ENCODE data around the gene ATP6V1B1. TPM values are rescaled to one million over a fixed set of nuclear protein-coding genes. Genes with fewer than 3 reads are reported as not detected.

ATP6V1B1 gene
- 5.8 TPM in 1 of 2 replicates, not detected in the other for total RNA-seq

DNA sequence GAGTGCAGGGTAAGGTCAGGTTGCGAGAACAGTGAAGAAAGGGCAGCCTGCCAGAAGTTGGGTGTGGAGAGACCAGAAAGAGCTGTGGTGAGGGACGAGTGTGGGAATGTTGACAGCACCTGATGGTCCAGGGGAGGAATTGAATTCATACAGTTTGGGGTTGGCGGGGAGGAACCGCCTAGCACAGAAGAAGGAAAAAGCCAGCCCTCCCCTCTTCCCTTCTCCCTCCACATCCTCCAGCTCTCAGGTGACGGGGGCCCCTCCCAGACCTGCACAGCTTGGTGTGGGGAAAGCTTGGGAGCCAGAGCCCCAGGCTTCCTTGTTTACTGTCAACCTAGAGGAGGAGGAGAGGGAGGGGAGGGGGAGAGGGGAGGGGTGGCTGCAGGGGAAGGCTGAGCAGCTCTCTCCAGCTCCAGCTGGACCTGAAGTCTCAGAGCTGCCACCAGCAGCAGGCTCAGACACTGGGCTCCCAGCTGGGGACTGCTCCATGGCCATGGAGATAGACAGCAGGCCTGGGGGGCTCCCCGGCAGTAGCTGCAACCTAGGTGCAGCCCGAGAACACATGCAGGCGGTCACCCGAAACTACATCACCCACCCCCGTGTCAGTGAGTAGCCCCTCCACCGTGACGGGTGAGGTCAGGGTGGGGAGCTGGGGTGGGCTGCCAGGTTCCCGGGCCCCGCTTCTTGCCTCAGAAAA is at the start of gene ATP6V1B1:
Gene ATP6V1B1 (plus strand): TSS at position 433 of the 697 bp plus-strand sequence. CDS start 55 bp downstream, at position 488.

DNA sequence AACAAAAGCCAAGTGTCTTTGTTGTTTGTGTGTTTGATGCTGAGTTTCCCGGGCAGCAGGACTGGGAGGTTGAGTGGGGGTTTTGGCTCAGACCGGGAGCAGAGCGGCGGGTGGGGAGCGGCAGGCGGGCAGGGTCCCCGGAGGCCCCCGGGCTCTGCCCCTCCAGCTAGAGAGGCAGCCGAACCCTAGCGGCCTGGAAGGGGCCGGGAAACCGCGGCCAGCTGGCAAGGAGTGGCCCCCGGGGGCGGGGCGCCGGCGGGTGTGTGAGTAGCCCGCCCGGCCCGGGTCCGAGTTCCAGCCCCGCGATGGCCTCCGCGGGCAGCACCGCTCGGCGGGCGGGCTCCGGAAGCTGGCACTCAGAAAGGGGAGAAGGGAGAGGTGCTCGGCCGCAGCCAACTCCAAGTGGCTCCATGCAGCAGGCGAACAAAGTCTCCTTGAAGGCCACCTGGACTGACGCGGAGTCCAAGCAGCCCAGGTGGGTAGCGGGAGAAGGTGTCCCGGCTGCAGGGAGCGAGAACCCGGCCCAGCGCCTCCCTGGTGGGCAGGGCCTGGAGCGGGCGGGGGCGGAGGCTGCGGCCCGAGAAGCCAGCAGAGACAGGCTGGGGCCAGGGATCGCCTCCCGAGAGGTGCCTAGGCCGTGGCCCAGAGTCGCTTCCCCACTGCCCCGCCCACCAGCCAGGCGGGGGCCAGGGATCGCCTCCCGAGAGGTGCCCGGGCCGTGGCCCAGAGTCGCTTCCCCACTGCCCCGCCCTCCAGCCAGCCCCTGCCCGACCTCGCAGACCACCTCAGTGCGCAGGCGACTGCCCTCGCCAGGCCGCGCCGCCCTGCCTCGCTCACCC is 42.9 kb downstream of the ATP6V1B1 start, which contains the start of gene ANKRD53:
Gene ANKRD53 (plus strand): TSS at position 290 of the 839 bp plus-strand sequence. CDS start 16 bp downstream, at position 306.

DNA sequence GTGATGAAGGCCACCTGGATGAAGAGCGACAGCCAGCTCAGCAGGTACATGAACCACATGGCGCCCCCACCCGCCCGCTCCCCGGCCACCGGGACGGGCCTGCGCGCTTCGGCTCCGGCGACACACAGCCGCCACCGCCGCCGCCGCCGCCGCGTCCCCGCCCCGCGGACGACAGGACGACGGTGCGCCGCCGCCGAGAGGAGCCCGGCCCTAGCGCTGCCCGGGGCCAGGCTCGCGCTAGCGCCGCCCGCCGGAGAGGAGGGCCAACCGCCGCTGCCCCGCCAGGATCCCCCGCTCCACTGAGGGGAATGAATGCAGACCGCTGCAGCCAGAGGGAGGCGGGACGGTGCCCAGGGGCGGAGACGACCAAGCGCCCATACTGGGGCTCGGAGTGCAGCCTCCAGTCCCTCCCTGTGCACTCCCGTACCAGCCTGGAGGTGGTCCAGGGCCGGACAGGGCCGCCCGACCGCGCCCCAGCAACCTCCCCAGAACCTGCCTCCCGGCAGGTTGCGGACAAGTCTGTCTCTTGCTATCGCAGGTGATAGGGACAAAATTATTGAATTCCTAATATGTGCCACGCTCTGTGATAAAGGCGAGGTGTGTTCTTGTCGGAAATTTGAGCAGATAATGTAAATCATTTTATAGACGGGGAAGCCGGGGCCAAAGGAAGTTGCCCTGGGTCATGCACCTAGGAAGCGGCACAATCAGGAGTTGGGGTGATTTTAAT is 59.2 kb downstream of the ATP6V1B1 start, which contains the start of gene TEX261:
Gene TEX261 (minus strand): TSS at position 175 of the 727 bp plus-strand sequence. CDS start 116 bp downstream, at position 59.

Other genes with a start within 250 kb of the ATP6V1B1 start
- gene ADD2, start 167.7 kb upstream of the ATP6V1B1 start, total RNA-seq, result 14.3 and 15.4 TPM in 2 replicates
- not detected in 2 replicates for gene FIGLA, start 145.3 kb upstream of the ATP6V1B1 start, total RNA-seq
- 0.10 TPM in 1 of 2 replicates, not detected in the other for gene CLEC4F, start 115.3 kb upstream of the ATP6V1B1 start, total RNA-seq
- gene CD207, start 100.1 kb upstream of the ATP6V1B1 start, total RNA-seq, result not detected in 2 replicates
- gene VAX2, start 35.3 kb upstream of the ATP6V1B1 start, total RNA-seq, result 1.5 and 2.5 TPM in 2 replicates
- gene ANKRD53, start 42.7 kb downstream of the ATP6V1B1 start, total RNA-seq, result 0.73 and 0.79 TPM in 2 replicates
- 46.4 and 64.4 TPM in 2 replicates for gene TEX261, start 59.0 kb downstream of the ATP6V1B1 start, total RNA-seq
- 132 and 137 TPM in 2 replicates for gene NAGK, start 132.7 kb downstream of the ATP6V1B1 start, total RNA-seq
- 5.1 and 5.3 TPM in 2 replicates for gene MCEE, start 194.3 kb downstream of the ATP6V1B1 start, total RNA-seq
- gene MPHOSPH10, start 194.7 kb downstream of the ATP6V1B1 start, total RNA-seq, result 19.5 and 21.7 TPM in 2 replicates